GM12892 (cell line): ENCODE results near the gene INPP4B.

Experiments used
- POLR2A ChIP-seq: IDR thresholded peaks from 2 replicates; pipeline ENCODE4 v1.6.1; 2011; ENCODE audit warnings: low read depth, low read length, control low read depth
- POLR2AphosphoS5 ChIP-seq: IDR thresholded peaks from 2 replicates; pipeline ENCODE4 v1.6.1; 2011; ENCODE audit warnings: low read depth, low read length, control low read depth
- TAF1 ChIP-seq: IDR thresholded peaks from 2 replicates; pipeline ENCODE4 v1.6.1; 2011; ENCODE audit warnings: low read depth, mild to moderate bottlenecking, control low read depth, low read length, borderline replicate concordance

DNA sequence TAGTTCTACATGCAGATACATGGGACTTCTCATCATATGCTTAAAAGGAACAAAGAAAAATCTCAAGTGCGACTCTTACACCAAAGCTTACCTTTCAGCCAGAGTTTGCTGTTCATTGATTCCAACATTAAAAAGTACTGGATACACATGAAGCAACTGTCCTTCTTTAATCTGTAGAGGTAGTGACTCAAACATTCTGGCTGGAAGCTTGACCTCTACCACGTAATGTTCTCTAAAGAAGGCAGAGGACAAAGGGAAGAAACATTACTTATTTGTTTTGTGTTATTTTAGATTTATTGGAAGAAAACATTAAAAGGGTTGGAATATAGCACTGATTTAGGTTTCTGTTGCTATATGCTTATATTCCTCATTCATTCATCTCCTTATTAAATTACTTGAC lies 733.6 kb downstream of the INPP4B start:
- TF ChIP-seq POLR2AphosphoS5 (no peak), POLR2A (no peak), TAF1 (no peak)
